HepG2 (cell line): Measurements from ENCODE around the gene LIPE. TPM values are rescaled to one million over a fixed set of nuclear protein-coding genes. Genes with fewer than 3 reads are reported as not detected.

ENCODE experiments used
- BCL6 ChIP-seq: IDR thresholded peaks from 2 replicates; pipeline ENCODE4 v1.6.1; 2016; ENCODE audit warnings: missing genetic modification reagents, missing compliant biosample characterization
- CENPX ChIP-seq: sonication (generic); formaldehyde crosslinking; IDR thresholded peaks from 2 replicates; pipeline ENCODE4 v1.9.0; 2021; ENCODE audit warnings: mild to moderate bottlenecking, missing genetic modification reagents, moderate library complexity
- EED ChIP-seq: sonication (generic); formaldehyde crosslinking; IDR thresholded peaks from 2 replicates; pipeline ENCODE4 v1.5.0; 2020; ENCODE audit warnings: mild to moderate bottlenecking, missing genetic modification reagents
- FOXK1 ChIP-seq: sonication (generic); formaldehyde crosslinking; IDR thresholded peaks from 2 replicates; pipeline ENCODE4 v1.4.0; 2020; ENCODE audit warnings: low read depth, missing genetic modification reagents, borderline replicate concordance
- NAIF1 ChIP-seq: sonication (generic); formaldehyde crosslinking; IDR thresholded peaks from 2 replicates; pipeline ENCODE4 v1.5.0; 2020; ENCODE audit warnings: mild to moderate bottlenecking, missing genetic modification reagents, borderline replicate concordance
- NFE2 ChIP-seq: sonication (generic); formaldehyde crosslinking; IDR thresholded peaks from 2 replicates; pipeline ENCODE4 v1.4.0; 2020; ENCODE audit warnings: missing genetic modification reagents
- PAF1 ChIP-seq: IDR thresholded peaks from 2 replicates; pipeline ENCODE4 v1.6.1; 2016; ENCODE audit warnings: missing genetic modification reagents, missing compliant biosample characterization
- PHF5A ChIP-seq: IDR thresholded peaks from one replicate; pipeline ENCODE4 v1.6.1; 2018; ENCODE audit warnings: low read depth, missing genetic modification reagents; ENCODE audit not compliant: unreplicated experiment
- SMARCE1 ChIP-seq: fragments of 450-650 bp; IDR thresholded peaks from 2 replicates; pipeline ENCODE4 v1.6.1; 2017; ENCODE audit warnings: borderline replicate concordance
- TBL1XR1 ChIP-seq: fragments of 150-350 bp; IDR thresholded peaks from 2 replicates; pipeline ENCODE4 v1.6.1; 2014; ENCODE audit warnings: borderline replicate concordance, low read length; ENCODE audit not compliant: partially characterized antibody
- TMF1 ChIP-seq: sonication (generic); formaldehyde crosslinking; IDR thresholded peaks from 2 replicates; pipeline ENCODE4 v1.8.1; 2022; ENCODE audit warnings: low read depth, missing genetic modification reagents
- TSC22D2 ChIP-seq: sonication (generic); formaldehyde crosslinking; IDR thresholded peaks from 2 replicates; pipeline ENCODE4 v1.5.1; 2020; ENCODE audit warnings: missing genetic modification reagents, mild to moderate bottlenecking, borderline replicate concordance
- polyA plus RNA-seq, 8 experiments: library from polyadenylated mRNA; depleted of rRNA in 3 of 8; stranded (reverse) in 7 of 8; unstranded in 1 of 8; fragments of >200 nt; fragmentation: Illumina TruSeq in 4 of 8; extraction: Trizol in 4 of 8; gene quantifications; 2 replicates each; pipeline versions ENCODE4 v1.2.1 to v1.2.3, GENCODE V29; 2011 to 2016; ENCODE audit warnings: low read depth in 4 of 8, missing spikeins in 1 of 8, mixed read lengths in 1 of 8; ENCODE audit not compliant: insufficient read depth in 1 of 8
- total RNA-seq, 5 experiments: library from RNA; depleted of rRNA; stranded (reverse); fragments of >200 nt; fragmentation: Illumina TruSeq; extraction: Trizol; gene quantifications; 2 replicates each; pipeline ENCODE4 v1.2.3, GENCODE V29; 2016; ENCODE audit warnings: low read depth in 1 of 5
- TF ChIP-seq, protein P1 (sequence below): sonication (generic); formaldehyde crosslinking; IDR thresholded peaks from 2 replicates; pipeline ENCODE4 v1.4.0; 2020; ENCODE audit warnings: mild to moderate bottlenecking, missing genetic modification reagents, borderline replicate concordance
- TF ChIP-seq, protein P2 (sequence below): sonication (generic); formaldehyde crosslinking; IDR thresholded peaks from 2 replicates; pipeline ENCODE4 v1.4.0; 2020; ENCODE audit warnings: mild to moderate bottlenecking, missing genetic modification reagents
- TF ChIP-seq, protein P3 (sequence below): sonication (generic); formaldehyde crosslinking; IDR thresholded peaks from 2 replicates; pipeline ENCODE4 v1.8.0; 2022; ENCODE audit warnings: mild to moderate bottlenecking, missing genetic modification reagents; ENCODE audit not compliant: insufficient replicate concordance
- TF ChIP-seq, protein P4 (sequence below): sonication (generic); formaldehyde crosslinking; IDR thresholded peaks from 2 replicates; pipeline ENCODE4 v1.4.0; 2020; ENCODE audit warnings: missing genetic modification reagents

The LIPE gene
- total and polyA plus RNA-seq, 2 of the 13 experiments (the other 11 are each of a cell fraction or from before 2014, with no cell fraction given): not detected

DNA sequence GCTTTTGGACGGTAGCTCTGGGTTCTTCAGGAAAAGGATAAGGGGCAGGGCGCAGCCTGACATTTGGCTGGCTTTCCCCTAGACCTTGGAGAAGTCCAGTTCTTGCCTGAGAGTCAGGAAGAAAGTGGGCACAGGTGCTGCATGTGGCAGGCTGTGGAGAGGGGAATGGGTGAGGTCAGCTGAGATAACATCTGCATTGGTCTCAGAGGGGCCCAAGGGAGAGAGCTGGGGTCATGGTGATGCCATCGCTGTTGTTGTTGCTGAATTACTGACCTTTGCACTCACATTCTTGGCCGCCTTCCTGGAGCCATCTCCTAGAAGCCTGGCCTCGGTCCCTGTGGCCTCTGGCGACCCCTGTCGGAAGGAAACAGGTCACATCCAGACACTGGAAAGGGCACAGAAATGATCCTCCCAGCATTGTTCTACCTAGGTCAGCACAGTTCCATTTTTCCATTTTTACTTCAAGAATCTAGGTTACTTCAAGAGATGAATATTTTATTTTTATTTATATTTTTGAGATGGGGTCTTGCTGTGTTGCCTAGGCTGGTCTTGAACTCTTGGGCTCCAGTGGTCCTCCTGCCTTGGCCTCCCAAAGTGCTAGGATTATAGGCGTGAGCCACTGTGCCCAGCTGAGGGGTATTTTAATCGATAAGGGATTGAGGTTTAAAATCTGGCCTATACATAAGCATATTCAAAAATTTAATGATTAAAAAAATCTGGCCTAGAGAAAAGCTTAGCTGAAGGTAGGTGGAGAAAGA is 6.5 kb upstream of the LIPE start (continued):
- TF ChIP-seq, protein P1, sequence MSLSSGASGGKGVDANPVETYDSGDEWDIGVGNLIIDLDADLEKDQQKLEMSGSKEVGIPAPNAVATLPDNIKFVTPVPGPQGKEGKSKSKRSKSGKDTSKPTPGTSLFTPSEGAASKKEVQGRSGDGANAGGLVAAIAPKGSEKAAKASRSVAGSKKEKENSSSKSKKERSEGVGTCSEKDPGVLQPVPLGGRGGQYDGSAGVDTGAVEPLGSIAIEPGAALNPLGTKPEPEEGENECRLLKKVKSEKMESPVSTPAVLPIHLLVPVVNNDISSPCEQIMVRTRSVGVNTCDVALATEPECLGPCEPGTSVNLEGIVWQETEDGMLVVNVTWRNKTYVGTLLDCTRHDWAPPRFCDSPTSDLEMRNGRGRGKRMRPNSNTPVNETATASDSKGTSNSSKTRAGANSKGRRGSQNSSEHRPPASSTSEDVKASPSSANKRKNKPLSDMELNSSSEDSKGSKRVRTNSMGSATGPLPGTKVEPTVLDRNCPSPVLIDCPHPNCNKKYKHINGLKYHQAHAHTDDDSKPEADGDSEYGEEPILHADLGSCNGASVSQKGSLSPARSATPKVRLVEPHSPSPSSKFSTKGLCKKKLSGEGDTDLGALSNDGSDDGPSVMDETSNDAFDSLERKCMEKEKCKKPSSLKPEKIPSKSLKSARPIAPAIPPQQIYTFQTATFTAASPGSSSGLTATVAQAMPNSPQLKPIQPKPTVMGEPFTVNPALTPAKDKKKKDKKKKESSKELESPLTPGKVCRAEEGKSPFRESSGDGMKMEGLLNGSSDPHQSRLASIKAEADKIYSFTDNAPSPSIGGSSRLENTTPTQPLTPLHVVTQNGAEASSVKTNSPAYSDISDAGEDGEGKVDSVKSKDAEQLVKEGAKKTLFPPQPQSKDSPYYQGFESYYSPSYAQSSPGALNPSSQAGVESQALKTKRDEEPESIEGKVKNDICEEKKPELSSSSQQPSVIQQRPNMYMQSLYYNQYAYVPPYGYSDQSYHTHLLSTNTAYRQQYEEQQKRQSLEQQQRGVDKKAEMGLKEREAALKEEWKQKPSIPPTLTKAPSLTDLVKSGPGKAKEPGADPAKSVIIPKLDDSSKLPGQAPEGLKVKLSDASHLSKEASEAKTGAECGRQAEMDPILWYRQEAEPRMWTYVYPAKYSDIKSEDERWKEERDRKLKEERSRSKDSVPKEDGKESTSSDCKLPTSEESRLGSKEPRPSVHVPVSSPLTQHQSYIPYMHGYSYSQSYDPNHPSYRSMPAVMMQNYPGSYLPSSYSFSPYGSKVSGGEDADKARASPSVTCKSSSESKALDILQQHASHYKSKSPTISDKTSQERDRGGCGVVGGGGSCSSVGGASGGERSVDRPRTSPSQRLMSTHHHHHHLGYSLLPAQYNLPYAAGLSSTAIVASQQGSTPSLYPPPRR: peak; percentile 51; the same call in 1 of the 2 replicates
- TF ChIP-seq BCL6 (CRISPR knock-in tag) (peak; percentile 83), FOXK1 (peak; percentile 92; the same call in 1 of the 2 replicates), NAIF1 (CRISPR knock-in tag) (no peak), SMARCE1 (no peak), TSC22D2 (0 out of 2 replicates have a peak, but pooled peaks have one; percentile 68), TBL1XR1 (peak; percentile 35), PHF5A (peak; percentile 52), CENPX (CRISPR knock-in tag) (no peak), PAF1 (CRISPR knock-in tag) (no peak), TMF1 (no peak), EED (no peak), NFE2 (CRISPR knock-in tag) (no peak)
- TF ChIP-seq, protein P2, sequence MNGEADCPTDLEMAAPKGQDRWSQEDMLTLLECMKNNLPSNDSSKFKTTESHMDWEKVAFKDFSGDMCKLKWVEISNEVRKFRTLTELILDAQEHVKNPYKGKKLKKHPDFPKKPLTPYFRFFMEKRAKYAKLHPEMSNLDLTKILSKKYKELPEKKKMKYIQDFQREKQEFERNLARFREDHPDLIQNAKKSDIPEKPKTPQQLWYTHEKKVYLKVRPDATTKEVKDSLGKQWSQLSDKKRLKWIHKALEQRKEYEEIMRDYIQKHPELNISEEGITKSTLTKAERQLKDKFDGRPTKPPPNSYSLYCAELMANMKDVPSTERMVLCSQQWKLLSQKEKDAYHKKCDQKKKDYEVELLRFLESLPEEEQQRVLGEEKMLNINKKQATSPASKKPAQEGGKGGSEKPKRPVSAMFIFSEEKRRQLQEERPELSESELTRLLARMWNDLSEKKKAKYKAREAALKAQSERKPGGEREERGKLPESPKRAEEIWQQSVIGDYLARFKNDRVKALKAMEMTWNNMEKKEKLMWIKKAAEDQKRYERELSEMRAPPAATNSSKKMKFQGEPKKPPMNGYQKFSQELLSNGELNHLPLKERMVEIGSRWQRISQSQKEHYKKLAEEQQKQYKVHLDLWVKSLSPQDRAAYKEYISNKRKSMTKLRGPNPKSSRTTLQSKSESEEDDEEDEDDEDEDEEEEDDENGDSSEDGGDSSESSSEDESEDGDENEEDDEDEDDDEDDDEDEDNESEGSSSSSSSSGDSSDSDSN (CRISPR knock-in tag): no peak
- TF ChIP-seq, protein P3, sequence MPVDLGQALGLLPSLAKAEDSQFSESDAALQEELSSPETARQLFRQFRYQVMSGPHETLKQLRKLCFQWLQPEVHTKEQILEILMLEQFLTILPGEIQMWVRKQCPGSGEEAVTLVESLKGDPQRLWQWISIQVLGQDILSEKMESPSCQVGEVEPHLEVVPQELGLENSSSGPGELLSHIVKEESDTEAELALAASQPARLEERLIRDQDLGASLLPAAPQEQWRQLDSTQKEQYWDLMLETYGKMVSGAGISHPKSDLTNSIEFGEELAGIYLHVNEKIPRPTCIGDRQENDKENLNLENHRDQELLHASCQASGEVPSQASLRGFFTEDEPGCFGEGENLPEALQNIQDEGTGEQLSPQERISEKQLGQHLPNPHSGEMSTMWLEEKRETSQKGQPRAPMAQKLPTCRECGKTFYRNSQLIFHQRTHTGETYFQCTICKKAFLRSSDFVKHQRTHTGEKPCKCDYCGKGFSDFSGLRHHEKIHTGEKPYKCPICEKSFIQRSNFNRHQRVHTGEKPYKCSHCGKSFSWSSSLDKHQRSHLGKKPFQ: no peak
- TF ChIP-seq, protein P4, sequence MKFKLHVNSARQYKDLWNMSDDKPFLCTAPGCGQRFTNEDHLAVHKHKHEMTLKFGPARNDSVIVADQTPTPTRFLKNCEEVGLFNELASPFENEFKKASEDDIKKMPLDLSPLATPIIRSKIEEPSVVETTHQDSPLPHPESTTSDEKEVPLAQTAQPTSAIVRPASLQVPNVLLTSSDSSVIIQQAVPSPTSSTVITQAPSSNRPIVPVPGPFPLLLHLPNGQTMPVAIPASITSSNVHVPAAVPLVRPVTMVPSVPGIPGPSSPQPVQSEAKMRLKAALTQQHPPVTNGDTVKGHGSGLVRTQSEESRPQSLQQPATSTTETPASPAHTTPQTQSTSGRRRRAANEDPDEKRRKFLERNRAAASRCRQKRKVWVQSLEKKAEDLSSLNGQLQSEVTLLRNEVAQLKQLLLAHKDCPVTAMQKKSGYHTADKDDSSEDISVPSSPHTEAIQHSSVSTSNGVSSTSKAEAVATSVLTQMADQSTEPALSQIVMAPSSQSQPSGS (CRISPR knock-in tag): peak; percentile 74
